ENCODE measurements around the gene MICAL3. TPM values are rescaled to one million over a fixed set of nuclear protein-coding genes. Genes with fewer than 3 reads are reported as not detected.

MICAL3 gene
- total RNA-seq, 1 donor from 2014 or later: 44.8 TPM

GRCh38 chr22:17829695-17830042, 194.7 kb downstream of the MICAL3 start:
- no peak for DNase-seq (ENCODE audit: low spot score in 2 of 2)
- no peak for FAIRE-seq

- no peak for FAIRE-seq
- DNase-seq (ENCODE audit: low spot score in 2 of 2): no peak
Observed at GRCh38 chr22:17828502-17829080, 195.8 kb downstream of the MICAL3 start.

- no peak for DNase-seq (ENCODE audit: low spot score in 2 of 2)
- FAIRE-seq: no peak
Observed at GRCh38 chr22:17827466-17827865, 196.9 kb downstream of the MICAL3 start.

GRCh38 chr22:17825876-17826550, 198.3 kb downstream of the MICAL3 start:
- FAIRE-seq (no peak), DNase-seq (ENCODE audit: low spot score in 2 of 2) (no peak)

GRCh38 chr22:17824457-17824856, 199.9 kb downstream of the MICAL3 start:
- peak in 1 of 2 donors; percentile 46 for DNase-seq (ENCODE audit: low spot score in 2 of 2)
- FAIRE-seq: no peak

GRCh38 chr22:17823964-17824363, 200.4 kb downstream of the MICAL3 start:
- DNase-seq (ENCODE audit: low spot score in 2 of 2) (no peak), FAIRE-seq (no peak)

GRCh38 chr22:17823226-17823625, 201.1 kb downstream of the MICAL3 start:
- FAIRE-seq: no peak
- DNase-seq (ENCODE audit: low spot score in 2 of 2): no peak

- DNase-seq (ENCODE audit: low spot score in 2 of 2): no peak
- no peak for FAIRE-seq
Observed at GRCh38 chr22:17822087-17822486, 202.3 kb downstream of the MICAL3 start.

GRCh38 chr22:17820879-17821439, 203.4 kb downstream of the MICAL3 start:
- FAIRE-seq (peak; percentile 100), DNase-seq (ENCODE audit: low spot score in 2 of 2) (no peak)

- no peak for DNase-seq (ENCODE audit: low spot score in 2 of 2)
- FAIRE-seq: no peak
Observed at GRCh38 chr22:17818649-17819048, 205.7 kb downstream of the MICAL3 start.

GRCh38 chr22:17818180-17818579, 206.2 kb downstream of the MICAL3 start:
- no peak for DNase-seq (ENCODE audit: low spot score in 2 of 2)
- FAIRE-seq: no peak

- FAIRE-seq: no peak
- DNase-seq (ENCODE audit: low spot score in 2 of 2): peak in 1 of 2 donors; percentile 55
Observed at GRCh38 chr22:17817511-17818065, 206.8 kb downstream of the MICAL3 start.

GRCh38 chr22:17817079-17817478, 207.3 kb downstream of the MICAL3 start:
- no peak for FAIRE-seq

GRCh38 chr22:17816649-17817048, 207.7 kb downstream of the MICAL3 start:
- FAIRE-seq: no peak

More at GRCh38 chr22:17817079-17817478, 207.3 kb downstream of the MICAL3 start:
- DNase-seq (ENCODE audit: low spot score in 2 of 2): no peak

GRCh38 chr22:17815703-17816254, 208.6 kb downstream of the MICAL3 start:
- DNase-seq (ENCODE audit: low spot score in 2 of 2) (no peak), FAIRE-seq (no peak)

More at GRCh38 chr22:17816649-17817048, 207.7 kb downstream of the MICAL3 start:
- DNase-seq (ENCODE audit: low spot score in 2 of 2): no peak

- FAIRE-seq: no peak
- DNase-seq (ENCODE audit: low spot score in 2 of 2): no peak
Observed at GRCh38 chr22:17814830-17815229, 209.5 kb downstream of the MICAL3 start.

- FAIRE-seq (no peak), DNase-seq (ENCODE audit: low spot score in 2 of 2) (no peak)
Observed at GRCh38 chr22:17814084-17814483, 210.3 kb downstream of the MICAL3 start.

GRCh38 chr22:17811119-17811518, 213.2 kb downstream of the MICAL3 start:
- no peak for FAIRE-seq
- no peak for DNase-seq (ENCODE audit: low spot score in 2 of 2)

GRCh38 chr22:17810570-17811116, 213.7 kb downstream of the MICAL3 start:
- FAIRE-seq (no peak), DNase-seq (ENCODE audit: low spot score in 2 of 2) (no peak)

- DNase-seq (ENCODE audit: low spot score in 2 of 2) (no peak), FAIRE-seq (no peak)
Observed at GRCh38 chr22:17808693-17809403, 215.5 kb downstream of the MICAL3 start.
